Activated T-helper 9 cell treated with anti-CD3 and anti-CD28 coated beads, Interleukin-2, amount 50 U/mL, for 16 hours (primary cell): ENCODE measurements around the gene YARS1.

Experiments used
- DNase-seq: peaks from one replicate; pipeline ENCODE4 v3.0.0-alpha.2; 2020; ENCODE audit warnings: low read depth

Gene YARS1

DNA sequence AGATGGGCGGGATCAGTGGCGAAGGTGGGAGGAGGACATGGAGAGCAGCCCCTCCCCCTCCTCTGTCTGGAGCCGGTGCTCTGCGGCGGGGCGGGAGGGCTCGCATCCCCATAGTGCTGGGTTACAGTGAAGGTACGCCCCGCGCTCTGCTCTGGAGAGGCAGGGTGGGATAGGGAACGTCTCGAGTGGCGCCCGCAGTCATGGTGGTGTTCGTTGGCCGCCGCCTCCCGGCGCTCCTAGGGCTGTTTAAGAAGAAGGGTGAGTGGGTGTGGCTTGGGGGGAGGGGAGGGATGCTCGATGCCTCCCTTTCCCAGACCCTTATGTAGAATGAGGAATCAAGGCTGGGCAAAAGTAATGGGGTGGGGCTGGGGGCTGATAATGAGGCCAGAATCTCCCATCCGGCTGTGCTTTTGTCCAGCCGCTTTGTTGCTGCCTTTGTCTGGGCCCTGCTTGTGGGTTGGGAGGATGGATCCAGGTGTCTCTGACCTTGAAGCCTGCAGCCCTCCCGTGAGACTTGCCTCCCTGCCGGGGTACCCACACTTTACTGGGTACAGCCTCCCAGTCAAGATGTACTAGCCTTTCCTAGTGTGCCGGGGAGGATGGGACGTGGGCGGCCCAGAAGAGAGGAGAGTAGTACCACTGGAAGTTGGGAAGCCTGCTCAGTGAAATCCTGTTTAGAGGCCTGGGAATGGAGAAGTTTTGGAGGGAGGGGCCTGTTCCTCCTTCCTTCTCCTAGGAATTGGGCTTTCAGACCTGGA lies 51.4 kb downstream of the YARS1 start:
- DNase-seq = no peak

DNA sequence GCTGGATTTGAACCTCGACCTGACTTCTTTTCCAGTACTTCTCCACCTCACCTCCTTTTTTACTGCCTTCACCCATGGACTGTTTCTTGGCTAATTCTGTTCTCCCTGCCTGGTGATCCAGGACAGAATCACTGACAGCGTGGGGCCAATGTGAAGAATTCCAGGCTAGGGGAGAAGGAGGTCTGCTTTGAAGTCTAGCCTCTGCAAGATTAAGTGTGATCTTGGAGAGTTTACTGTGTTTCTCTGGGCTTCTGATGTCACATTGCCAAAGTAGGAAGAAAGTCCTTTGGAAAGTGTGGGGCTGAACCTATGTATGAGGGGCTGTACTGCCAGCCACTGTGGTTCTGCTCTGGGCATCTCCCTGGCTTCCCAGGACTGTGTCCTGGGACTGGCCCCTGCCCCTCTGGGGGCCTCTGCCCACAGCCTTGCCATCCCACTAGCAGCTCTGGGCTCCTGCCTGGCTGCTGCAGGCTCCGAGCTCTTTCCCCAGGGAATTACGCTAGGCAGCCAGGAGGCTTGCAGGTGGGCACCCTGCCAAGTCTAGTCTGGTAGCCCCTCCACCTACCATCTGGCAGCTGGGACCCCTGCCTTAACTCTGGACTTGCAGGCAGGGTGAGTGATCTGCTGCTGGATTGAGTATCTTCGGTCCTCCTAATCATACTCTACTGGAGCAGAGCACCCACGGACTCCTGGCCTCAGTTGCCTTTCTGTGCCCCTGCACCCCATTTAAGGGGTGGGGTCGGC lies 52.2 kb downstream of the YARS1 start:
- DNase-seq = no peak

DNA sequence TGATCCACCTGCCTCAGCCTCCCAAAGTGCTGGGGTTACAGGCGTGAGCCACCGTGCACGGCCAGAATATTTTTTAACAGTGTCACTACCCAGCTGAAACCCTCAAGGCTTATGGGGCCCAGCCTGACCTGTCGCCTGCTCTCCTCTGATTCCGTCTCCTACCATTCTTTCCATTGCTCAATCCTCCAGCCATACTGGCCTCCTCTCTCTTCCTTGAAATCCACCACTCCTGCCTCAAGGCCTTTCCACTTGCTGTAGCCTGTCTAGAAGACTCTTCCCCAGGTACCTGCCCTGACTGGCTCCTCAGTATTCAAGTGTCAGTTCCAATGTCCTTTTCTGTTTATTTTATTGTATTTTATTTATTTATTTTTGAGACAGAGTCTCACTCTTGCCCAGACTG lies 53.9 kb downstream of the YARS1 start:
- no peak for DNase-seq

DNA sequence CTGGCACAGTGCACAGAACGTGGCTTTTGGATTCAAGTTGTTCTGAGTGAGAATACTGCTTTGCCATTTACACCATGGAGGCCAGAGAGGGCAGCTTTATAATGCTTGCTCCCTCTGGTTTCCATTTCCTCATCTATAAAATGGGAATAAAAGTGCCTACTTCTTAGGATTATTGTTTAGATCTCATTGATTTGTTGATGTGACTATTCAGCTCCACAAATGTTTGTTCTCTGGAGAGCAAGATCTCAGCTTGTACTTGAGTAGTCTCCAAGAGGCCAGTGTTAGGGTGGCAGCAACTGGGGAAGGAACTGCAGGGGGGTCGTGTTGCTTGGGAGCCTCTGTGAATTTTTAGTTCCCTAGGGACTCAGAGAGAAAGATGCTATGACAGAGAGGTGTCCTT lies 55.2 kb downstream of the YARS1 start:
- DNase-seq = no peak

DNA sequence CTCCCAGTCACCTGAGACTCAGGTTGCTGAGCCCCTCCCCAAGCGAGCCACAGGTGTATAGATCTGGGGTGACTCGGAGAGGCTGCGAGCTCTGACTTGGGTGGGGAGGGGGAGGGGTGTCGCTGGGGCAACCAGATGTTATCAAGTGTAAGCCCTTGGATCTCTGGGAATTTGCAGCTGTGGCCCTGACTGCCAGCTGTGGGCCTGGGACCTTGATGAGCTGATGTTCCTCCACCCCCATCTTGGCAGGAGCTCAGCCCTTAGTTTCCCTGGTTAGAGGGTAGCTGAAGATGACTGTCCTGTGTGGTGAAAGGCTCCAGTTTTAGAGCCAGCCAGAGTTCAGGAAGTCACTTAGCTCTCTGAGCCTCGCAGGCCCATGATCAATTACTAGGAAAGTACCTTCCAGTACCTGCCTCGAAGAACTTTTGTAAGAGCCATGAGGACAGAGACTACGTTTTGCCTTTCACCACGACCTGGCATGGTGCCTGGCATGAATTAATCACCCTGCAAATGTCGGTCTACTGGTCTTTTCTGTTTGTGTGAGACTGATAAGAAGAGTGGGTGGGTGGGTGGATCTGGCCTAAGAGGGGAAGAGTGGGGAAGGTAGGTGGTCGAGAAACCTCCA lies 55.8 kb downstream of the YARS1 start:
- DNase-seq = no peak

DNA sequence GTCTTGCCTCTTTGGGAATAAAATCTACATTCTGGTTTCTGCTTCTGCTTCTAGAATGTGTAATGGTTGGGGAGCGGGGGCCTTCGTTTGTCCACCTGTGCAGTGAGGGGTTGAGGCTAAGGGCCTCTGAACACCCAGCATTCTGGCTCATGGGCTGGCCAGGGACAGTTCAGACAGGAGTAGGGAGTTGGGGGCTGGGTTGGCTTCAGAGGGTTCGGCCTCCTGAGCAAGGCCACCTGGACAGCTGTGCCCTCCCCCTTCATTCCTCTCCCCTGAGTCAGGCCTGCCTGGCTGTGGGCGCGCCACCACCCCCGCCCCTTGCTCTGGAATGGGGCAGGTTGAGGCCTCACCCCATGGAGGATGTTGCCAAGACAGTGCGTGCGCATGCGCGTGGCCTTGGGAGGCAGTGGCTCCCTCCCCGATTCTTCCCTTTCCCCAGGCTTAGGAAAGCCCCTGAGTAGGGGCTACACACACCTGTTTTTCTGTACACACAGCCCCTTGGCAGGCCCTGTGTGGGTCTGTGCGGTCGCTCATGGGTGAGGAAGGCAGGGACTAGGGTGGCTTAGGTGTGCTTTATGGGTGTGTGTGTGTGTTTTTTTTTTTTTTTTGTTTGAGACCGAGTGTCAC lies 57.0 kb downstream of the YARS1 start:
- DNase-seq = no peak

DNA sequence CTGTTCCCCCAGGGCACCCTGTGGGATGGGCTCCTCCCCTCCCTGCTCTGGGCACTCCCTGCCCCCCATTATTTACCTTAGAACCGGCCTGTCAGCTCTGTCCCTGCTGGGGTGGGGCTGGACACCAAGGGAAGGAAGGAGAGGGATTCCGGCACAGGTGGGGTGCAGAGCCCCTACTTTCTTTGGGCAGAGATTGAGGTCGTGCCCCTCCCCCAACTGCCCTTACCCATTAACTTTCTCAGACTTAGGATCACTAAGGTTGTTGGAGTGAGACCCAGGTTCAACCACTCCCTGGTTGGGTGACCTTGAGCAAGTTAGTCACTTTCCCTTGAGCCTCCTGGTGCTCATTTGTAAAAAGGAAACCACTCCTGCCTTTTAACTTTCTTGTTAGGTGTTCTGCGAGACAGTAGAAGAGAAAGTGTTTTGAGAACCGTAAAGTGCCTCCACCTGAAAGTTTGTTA lies 57.6 kb downstream of the YARS1 start:
- no peak for DNase-seq

DNA sequence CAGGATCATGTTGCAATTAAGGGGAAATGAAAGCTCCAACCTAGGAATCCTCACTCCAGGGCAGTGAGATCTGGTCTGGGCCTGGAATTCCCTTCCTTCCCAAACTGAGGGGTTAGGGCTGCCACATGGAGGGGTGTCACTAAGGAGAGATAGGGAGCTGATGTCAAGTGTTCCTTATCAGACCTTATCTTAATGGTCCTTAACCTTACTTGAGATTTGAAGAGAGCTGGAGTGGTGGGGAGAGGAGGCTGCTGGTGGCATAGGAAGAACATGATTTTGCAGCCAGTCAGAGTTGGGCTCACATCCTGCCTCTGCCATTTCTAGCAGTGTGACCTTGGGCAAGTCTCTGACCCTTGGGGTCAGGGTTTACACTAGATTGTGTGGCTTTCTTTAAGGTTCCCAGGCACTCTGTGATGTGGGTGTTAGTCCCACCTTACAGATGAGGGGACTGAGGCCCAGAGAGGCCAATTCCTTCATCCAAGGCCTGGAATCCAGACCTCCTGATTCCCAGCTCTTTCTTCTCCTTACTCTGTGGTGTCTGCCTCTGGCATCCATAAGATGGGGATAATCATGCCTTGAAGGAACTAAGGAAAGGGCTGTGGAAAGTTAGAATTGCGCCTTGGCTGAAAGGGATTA lies 58.2 kb downstream of the YARS1 start:
- no peak for DNase-seq

DNA sequence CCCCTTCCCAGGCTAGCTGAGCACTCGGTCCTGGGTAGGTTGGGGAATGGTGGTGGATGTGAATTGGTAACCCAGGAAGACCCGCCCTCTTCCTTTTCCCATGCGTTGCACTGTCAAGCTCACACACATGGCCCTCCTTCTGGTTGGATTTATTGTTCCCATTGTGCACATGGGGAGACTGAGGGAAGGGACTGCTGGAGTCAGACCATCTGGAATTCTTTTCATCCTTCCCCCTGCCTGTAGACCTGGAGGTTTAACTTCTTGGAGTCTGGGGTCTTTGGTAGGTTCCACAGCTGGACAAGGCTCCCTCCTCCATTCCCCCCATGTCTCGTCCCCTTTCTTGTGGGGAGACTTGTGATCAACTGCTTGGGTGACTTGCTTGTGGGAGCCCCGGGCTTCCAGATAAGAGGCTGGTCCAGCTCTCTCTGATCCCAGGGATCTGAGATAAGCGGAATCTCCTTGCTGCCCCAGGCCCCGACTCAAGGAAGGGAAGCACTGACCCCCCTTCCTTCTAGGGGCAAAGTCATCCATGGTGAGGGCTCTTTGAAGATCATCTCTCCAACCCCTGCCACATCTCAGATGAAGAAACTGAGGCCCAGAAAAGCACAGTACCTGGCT lies 58.9 kb downstream of the YARS1 start:
- no peak for DNase-seq

DNA sequence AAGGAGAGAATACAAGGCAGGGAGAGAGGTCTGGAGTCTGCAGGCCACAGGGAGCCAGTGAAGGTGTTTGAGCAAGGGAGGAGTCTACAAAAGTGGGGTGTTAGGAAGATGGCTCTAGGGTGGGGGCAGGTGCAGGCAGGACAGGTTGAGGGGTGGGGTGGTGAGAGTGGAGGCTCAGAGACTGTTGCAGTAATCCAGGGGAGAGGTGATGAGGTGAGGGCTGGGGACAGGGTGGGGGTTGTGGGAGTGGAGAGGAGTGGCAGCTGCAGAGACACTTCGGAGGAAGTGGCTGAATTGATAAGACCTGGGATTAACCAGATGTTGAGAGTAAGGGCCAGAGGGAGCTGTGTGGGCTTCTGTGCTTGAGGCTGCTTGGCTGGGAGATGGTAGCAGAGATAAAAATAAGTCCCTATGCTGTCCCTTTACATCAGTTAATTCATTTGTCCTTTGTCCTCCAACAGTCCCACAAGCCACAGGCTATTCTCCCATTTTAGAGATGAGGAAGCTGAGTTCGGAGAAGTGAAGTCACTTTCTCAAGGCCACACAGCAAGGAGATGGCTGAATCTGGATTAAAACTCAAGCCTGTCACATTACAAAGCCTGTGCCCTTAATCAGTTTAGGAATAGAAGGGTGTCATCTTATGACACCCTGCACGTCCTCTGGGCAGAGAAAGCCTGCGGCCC lies 59.8 kb downstream of the YARS1 start:
- DNase-seq = no peak

DNA sequence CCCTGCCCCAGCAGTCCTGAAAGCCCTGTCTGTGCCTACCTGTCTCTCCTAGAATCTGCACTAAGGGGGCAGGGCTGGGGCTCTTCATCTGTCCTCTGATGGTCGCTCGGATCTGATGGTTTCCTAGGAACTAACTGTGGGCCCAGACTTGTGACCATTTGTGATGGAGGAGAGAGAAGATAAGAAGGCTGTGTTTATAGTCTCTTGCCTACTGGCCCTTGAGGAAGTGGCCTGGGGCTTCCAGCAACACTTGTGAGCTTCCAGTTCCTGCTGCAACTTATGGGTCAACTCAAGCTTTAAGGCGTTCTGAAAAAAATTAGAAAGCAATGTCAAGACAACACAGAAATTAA lies 61.4 kb downstream of the YARS1 start:
- DNase-seq = no peak

DNA sequence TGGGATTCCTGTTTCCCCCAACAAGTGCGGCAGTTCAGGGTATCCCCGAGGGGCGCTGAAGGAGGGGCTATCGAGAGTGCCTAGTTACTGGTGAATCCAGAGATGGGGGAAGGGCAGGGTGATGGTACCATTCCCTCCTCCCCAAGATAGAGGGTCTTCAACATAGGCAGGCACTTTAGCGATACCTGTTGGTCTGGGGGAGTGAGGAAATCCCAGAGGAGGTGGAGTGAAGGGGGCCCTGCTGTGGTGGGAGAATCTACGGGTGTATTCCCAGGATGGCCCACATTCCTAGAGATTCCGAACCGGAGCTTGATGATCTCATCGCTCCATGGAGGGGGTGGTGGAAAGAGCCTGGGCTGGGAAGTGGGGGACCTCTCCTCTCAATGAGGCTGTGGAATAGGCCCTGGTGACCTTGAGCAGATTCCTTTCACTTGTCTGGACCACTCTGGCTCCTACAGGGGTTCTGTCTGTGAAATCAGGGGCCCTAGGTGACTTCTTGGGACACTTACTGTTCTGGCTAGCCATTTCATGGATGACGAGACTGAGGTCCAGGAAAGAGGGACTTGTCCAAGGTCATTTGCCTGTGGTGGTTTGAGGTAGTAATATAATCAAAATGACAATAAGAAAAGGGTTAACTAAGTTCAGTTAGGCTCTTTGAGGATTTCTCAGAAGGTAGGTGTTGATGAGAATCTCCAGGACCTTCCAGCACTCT lies 61.9 kb downstream of the YARS1 start:
- DNase-seq = no peak

DNA sequence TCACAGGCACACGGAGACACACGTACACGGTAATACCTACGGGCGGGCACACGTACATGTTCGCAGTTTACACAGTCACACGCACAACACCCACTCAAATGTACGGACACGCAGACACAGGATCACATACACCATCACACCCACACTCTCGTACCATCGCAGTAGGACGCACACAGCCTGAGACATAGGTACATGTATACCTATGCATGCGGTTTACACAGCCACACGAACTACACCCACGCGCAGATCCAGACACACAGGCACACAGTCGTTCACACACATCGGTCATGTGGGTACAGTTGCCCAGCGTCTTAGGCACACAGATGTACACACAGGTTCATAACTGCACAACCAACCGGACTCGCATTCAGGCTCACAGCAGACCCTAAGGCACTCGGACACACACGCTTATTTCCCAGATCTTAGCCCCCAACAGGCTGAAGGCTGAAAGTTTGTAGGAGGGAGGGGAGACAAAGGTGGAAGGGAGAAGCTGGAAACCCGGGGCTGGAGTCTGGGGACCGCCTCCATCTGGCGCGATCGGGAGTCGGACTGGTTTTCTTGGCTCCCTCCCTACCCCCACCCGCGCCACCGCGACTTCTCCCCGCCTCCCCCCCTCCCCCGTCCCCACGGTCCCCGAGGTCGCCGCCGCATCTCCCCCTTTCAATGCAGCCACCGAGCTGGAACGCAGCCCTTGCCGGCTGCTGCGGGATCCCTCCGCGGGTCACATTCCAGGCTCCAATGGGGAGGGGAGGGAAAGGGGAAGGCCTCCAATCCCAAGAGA lies 62.7 kb downstream of the YARS1 start:
- peak; percentile 49 for DNase-seq

DNA sequence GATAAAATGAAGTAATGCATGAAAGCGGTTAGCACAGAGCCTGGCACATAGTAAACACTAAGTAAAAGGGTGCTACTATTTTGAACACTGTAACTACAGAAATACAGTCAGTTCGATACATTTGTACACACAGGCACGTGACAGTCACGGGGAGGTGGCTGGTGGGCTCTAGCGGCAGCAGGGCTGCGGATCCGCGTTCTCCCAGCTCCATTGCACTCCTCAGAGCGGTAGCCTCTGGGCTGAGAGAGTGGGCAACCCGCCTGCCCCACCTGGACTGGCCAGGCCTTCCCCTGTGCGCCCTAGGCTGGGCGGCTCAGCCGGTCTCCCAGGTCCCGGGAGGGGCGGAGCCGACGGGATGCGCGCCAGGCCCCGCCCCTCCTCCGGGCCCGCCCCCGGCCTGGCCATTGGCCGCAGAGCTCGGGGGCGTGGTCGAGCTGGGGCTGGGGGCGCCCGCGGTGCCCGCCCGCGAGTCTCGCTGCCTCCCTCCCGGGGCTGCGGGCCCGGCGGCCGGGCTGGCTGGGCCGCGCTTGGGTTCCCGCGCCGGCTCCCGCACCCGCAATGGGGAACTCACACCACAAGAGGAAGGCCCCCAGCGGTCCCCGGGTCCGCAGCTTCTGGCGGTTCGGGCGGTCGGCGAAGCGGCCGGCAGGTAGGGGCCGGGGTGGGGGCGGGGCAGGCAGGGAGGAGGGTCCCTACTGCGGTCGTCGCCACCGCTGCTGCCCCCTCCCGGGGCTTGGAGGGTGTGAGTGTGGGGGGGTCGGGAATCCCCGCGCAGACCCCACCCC lies 63.4 kb downstream of the YARS1 start:
- peak; percentile 62 for DNase-seq

DNA sequence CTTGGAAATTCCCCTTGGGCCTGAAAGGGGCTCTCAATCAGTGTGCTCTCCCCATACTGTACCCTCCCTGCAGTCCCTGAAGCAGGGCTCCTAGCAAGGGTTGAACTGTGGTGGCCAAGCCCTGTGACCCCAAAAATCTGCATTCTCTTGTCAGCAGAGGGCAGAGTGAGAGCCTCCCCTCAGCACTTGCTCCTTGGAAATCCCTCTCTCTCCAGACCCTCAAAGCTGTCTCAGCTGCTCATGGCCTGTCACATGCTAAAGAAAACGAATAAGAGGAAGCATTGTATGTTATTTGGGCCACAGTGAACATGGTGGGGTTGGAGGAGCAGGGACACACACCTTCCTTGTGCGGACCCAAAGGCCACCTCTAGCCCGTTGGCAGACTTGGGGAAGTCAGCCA lies 67.4 kb downstream of the YARS1 start:
- no peak for DNase-seq

DNA sequence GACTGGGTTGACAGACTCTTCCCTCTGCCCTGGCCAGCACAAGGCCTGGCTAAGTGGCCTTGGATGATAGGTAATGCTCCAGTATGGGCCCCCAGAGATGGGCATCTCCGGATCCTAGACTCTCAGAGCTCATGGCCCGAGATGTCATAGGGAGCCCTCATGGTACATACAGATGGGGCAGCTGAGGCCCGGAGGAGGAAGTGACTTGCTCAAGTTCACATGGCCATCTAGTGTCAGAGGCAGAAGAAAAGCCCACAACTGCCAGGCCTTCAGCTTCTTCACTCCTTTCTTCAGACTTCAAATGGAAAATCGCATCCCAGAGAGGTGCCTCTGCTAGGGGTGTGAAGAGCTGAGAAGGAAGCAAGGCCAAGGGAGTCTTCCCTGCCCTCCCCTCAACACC lies 67.8 kb downstream of the YARS1 start:
- no peak for DNase-seq

DNA sequence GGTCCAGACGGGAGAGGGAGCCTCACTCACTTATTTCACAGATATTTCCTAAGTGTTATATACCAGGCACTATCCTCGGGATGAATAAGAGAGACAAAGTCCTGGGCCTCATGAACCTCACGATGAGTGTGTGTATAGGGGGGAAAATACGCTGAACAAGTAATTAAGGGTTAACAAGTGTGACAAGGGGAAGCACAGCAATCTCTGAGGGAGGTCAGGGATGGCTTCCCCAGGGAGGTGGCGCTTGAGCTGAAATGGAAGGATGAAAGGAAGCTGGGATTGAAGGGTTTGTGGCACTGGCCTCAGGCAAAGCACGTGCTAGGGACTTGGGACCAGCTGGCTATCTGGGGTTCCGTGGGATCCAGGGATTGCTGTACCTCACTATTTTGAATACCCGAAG lies 68.2 kb downstream of the YARS1 start:
- DNase-seq = no peak

DNA sequence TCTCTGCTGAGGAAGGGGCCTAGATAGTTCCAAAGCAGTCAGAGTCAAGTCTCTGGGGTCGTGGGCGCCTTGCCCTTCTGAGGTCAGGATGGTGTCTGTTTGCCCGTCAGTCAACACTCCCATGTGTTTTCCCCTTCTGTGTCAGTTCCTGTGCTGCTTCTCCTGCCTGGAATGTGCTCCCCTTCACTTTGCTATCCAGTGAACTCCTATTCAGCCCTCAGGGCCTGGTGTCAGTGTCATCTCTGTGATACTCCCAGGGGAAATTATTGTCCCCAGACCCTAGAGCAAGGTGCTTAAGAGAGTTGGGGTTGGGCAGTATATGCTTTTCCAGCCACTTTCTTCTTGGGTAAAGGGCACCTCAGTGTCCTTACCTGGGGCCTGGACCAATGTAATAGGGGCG lies 68.8 kb downstream of the YARS1 start:
- no peak for DNase-seq

DNA sequence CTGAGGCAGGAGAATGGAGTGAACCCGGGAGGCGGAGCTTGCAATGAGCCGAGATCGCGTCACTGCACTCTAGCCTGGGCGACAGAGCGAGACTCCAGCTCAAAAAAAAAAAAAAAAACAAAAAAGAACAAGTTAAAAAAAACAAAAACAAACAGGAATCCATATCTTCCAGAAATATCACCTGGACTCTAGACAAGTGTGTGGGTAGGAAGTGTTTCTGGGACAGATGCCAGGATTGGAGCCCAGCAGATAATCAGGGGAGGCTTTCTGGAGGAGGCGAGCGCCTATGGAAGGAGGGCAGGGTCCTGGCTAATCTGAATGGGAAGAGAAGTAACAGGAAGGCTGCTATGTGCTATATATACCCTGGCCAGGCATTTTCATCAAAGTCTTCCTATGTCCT lies 71.0 kb downstream of the YARS1 start:
- DNase-seq = no peak
